ENCODE measurements around the gene NHLRC2.

DNA sequence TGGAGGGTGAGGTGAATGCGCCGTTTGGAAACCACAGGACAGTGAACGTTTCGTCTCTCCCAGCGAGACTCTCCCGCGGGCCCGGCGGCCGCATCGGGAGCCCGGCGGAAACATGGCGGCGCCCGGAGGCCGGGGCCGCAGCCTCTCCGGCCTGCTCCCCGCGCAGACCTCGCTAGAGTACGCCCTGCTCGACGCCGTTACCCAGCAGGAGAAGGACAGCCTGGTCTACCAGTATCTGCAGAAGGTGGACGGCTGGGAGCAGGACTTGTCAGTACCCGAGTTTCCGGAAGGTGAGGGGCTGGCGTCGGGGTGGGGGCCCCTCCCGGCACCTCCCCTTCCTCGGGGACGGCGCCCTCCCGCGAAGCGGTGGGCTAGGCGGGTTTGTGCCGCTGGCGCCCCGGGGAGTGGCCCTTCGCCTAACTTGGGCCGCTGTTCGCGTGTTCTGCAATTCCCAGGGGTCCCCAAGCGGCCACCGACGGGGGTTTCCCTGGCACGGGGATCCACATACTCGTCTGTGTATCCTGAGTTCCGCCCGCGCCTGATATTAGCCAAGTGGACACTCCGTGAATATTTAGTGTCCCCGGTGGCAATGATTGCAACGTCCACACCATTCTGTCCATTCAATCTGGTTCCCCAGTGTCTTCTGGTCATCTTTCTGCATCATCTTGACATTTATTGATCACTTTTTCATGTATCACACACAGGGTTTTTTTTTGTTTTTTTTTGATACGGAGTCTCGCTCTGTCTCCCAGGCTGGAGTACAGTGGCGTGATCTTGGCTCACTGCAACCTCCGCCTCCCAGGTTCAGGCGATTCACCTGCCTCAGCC, 514 bp downstream of the NHLRC2 start:
- TF ChIP-seq EZH2 (IDR thresholded peaks at IDR 0.05; ENCODE audit: borderline replicate concordance, control insufficient read depth, low read depth, low read length) (no peak), HDGF (IDR thresholded peaks at IDR 0.05) (no peak; the same call in 1 of the 2 replicates), POLR2A (IDR thresholded peaks at IDR 0.05; ENCODE audit: low read depth, low read length) (peak; percentile 94), SRF (IDR thresholded peaks at IDR 0.05; ENCODE audit: low read depth in 2 of 2, low read length in 2 of 2) (no peak), BHLHE40 (IDR thresholded peaks at IDR 0.05; ENCODE audit: borderline replicate concordance in 1 of 2, low read depth in 2 of 2, low read length in 1 of 2) (peak; percentile 36 to 84; a peak in 2 of 4 replicates)
- TF ChIP-seq, protein P1, sequence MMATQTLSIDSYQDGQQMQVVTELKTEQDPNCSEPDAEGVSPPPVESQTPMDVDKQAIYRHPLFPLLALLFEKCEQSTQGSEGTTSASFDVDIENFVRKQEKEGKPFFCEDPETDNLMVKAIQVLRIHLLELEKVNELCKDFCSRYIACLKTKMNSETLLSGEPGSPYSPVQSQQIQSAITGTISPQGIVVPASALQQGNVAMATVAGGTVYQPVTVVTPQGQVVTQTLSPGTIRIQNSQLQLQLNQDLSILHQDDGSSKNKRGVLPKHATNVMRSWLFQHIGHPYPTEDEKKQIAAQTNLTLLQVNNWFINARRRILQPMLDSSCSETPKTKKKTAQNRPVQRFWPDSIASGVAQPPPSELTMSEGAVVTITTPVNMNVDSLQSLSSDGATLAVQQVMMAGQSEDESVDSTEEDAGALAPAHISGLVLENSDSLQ (IDR thresholded peaks at IDR 0.05) = peak; percentile 68
- TF ChIP-seq, protein P2, sequence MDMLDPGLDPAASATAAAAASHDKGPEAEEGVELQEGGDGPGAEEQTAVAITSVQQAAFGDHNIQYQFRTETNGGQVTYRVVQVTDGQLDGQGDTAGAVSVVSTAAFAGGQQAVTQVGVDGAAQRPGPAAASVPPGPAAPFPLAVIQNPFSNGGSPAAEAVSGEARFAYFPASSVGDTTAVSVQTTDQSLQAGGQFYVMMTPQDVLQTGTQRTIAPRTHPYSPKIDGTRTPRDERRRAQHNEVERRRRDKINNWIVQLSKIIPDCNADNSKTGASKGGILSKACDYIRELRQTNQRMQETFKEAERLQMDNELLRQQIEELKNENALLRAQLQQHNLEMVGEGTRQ (IDR thresholded peaks at IDR 0.05; ENCODE audit: borderline replicate concordance, low read depth, low read length) = no peak
